ENCODE data around the gene CDADC1. TPM values are rescaled to one million over a fixed set of nuclear protein-coding genes. Genes with fewer than 3 reads are reported as not detected.

Gene CDADC1
- total RNA-seq, 2 donors from 2014 or later: 2.0 to 6.1 TPM

DNA sequence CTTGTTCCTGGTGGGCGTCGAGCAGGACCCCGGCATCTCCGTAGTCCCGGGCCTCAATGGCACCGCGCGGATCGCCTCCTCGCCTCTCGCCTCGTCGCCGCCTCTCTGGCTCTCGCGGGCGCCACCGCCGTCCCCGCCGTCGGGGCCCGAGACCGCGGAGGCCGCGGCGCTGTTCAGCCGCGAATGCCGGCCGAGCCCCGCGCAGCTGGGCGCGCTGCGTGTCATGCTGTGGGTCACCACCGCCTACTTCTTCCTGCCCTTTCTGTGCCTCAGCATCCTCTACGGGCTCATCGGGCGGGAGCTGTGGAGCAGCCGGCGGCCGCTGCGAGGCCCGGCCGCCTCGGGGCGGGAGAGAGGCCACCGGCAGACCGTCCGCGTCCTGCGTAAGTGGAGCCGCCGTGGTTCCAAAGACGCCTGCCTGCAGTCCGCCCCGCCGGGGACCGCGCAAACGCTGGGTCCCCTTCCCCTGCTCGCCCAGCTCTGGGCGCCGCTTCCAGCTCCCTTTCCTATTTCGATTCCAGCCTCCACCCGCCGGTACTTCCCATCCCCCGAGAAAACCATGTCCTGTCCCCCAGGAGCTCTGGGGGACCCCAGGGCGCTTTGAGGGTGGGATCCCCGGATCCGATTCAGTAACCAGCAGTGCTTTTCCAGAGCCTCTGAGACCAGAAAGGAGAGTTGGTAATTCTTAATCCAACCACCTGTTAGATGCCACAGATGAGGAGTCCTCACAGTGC is 26.7 kb upstream of the CDADC1 start:
- no peak for DNase-seq (ENCODE audit: low spot score)
- no peak overlapping the region for H3K27ac ChIP-seq
- H3K4me3 ChIP-seq: peak overlapping the region; percentile 28 to 35
- intact Hi-C loops (cut with DNase I): no loop called here
- no peaks in the 10 kb centered on the region for H3K36me3 ChIP-seq
- TF ChIP-seq POLR2AphosphoS5 (IDR thresholded peaks at IDR 0.05) (no peak), POLR2A (IDR thresholded peaks at IDR 0.05) (no peak), CTCF (IDR thresholded peaks at IDR 0.05) (no peak)
- H3K27me3 ChIP-seq (replicated peaks; ENCODE audit: insufficient read depth): peaks cover 4% of the 10 kb centered on the region
- no peaks in the 10 kb centered on the region for H3K9me3 ChIP-seq
- 10% methylated on average over 66 of the region's 73 CpGs for WGBS
- peaks cover 5% of the 10 kb centered on the region for H3K4me1 ChIP-seq (replicated peaks)

- Histone ChIP-seq H3K4me1 (replicated peaks) (peaks cover 5% of the 10 kb centered on the region), H3K4me3 (no peak overlapping the region), H3K27me3 (replicated peaks; ENCODE audit: insufficient read depth) (peaks cover 4% of the 10 kb centered on the region), H3K36me3 (no peaks in the 10 kb centered on the region), H3K27ac (no peak overlapping the region), H3K9me3 (no peaks in the 10 kb centered on the region)
- DNase-seq (ENCODE audit: low spot score): no peak
- intact Hi-C loops (cut with DNase I): no loop called here
- TF ChIP-seq POLR2AphosphoS5 (IDR thresholded peaks at IDR 0.05): no peak
- TF ChIP-seq POLR2A (IDR thresholded peaks at IDR 0.05): no peak
- no peak for TF ChIP-seq CTCF (IDR thresholded peaks at IDR 0.05)
- WGBS: 76% methylated on average over 4 of the region's 4 CpGs
These were observed 26.1 kb upstream of the CDADC1 start for GRCh38 chr13:49221590-49221965.

DNA sequence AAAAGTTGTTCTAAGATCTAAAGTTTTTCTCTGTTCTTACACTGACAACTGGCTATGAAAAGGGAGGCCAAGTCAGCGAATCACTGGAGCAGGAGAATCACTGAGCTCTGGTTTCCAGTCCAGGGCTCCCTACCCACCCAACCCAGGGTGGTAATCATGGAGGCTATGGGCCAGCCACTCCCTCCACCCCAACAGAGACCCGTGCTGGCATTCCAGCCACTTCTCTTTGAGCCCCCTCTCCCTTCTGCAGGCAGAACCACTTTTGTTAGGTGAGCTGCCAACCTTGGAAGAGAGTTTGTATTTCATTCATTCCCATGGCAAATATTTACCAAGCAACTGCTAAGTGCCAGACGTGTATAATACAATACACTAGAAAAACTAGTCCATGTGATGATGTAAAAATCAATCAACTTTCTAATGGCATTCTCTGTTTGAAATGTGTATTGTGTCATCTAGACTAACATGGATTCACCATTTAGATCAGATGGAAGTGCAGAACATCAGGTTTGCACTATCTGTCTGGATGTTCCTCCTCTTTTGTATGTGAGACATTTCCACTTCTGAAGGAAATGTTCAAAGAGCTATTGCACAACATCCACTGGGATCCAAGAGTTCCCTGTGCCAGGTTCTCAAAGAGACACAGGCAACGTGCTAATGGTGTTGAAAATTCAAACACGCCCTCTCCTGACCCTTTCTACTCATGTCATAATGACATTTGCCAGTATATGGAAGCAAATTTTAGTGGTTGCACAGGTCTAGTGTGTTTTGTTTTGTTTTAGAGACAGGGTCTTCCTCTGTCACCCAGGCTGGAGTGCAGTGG is 22.3 kb upstream of the CDADC1 start:
- DNase-seq (ENCODE audit: low spot score): peak; percentile 50
- H3K4me1 ChIP-seq (replicated peaks): peaks cover 1% of the 10 kb centered on the region
- H3K27ac ChIP-seq: no peak overlapping the region

GRCh38 chr13:49226613-49227012 is 21.1 kb upstream of the CDADC1 start:
- WGBS: 92% methylated on average over 5 of the region's 5 CpGs
- TF ChIP-seq CTCF (IDR thresholded peaks at IDR 0.05): no peak
- no peak for TF ChIP-seq POLR2A (IDR thresholded peaks at IDR 0.05)
- TF ChIP-seq POLR2AphosphoS5 (IDR thresholded peaks at IDR 0.05): no peak
- Histone ChIP-seq H3K9me3 (no peaks in the 10 kb centered on the region), H3K4me1 (replicated peaks) (no peaks in the 10 kb centered on the region), H3K36me3 (no peaks in the 10 kb centered on the region), H3K27me3 (replicated peaks; ENCODE audit: insufficient read depth) (no peaks in the 10 kb centered on the region), H3K27ac (no peak overlapping the region), H3K4me3 (no peak overlapping the region)
- DNase-seq (ENCODE audit: low spot score): no peak
- intact Hi-C loops (cut with DNase I): no loop called here

More for the DNA sequence above, 22.3 kb upstream of the CDADC1 start:
- Histone ChIP-seq H3K4me3 (no peak overlapping the region), H3K36me3 (no peaks in the 10 kb centered on the region), H3K9me3 (no peaks in the 10 kb centered on the region), H3K27me3 (replicated peaks; ENCODE audit: insufficient read depth) (peaks cover 4% of the 10 kb centered on the region)
- intact Hi-C loops (cut with DNase I): no loop called here
- peak; percentile 36 for TF ChIP-seq POLR2AphosphoS5 (IDR thresholded peaks at IDR 0.05)
- no peak for TF ChIP-seq CTCF (IDR thresholded peaks at IDR 0.05)
- WGBS: 41% methylated on average over 5 of the region's 5 CpGs
